Activated gamma-delta T cell (primary cell): ENCODE data around the gene GABRG3.
"Not testable (repeated sequence)": the region's sequence is repeated elsewhere in the genome, so short reads cannot be mapped to it uniquely, and the experiment has no call there.

Experiments used
- DNase-seq: peaks from one replicate; lab custom pipeline; 2025; lab: John Stamatoyannopoulos, UW

GABRG3 gene

GRCh38 chr15:27179789-27180188 is 208.8 kb downstream of the GABRG3 start:
- DNase-seq = no peak

DNA sequence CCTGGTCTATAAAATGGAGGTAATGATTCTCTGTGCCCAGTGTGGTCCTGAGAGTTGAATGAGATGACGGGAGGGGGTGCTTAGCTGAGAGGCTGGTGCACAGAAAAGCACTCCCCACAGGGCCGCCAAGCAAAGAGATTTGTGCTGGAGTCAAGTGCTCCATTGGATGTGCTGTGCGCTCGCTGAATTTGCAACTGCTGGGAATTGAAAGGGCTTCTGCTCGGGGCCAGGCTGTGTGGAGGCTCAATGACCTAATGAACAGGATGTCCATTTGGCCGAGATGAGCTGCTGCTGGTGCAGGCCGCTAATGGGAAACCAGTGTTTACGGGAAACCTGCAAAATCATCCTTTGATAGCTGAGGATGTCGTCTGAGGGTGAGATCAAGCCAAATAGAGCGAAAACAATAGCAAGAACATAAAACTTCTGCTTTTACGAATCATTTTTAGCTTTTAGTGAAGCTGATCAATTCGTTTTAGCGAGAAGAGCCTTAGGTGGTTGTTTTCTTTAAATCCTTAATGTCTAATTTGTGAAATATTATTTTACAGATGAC is 211.7 kb downstream of the GABRG3 start:
- no peak for DNase-seq

GRCh38 chr15:27183201-27183600 is 212.2 kb downstream of the GABRG3 start:
- DNase-seq = no peak

GRCh38 chr15:27191515-27191914 is 220.5 kb downstream of the GABRG3 start:
- not testable (repeated sequence) for DNase-seq

- DNase-seq = no peak
These were observed 225.7 kb downstream of the GABRG3 start for GRCh38 chr15:27196691-27197090.

DNA sequence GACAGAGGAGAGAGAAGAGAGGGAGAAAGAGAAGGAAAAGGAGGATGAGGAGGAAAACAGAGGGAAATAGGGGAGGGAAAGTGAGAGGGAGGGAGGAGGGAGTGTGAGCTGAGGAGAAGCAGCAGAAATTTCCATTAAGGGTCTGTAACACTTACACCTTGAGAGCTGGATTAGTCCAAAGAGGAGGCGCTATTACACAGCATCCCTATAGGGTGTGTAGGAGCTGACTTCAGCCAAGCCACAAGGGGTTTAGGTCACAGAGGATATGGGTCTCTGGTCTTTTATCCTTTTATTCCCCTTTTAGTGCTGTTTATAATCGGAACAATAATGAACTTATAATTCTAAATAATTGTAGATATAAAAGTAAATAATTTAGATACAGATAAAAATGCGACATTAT is 230.4 kb downstream of the GABRG3 start:
- DNase-seq = no peak

- DNase-seq = no peak
These were observed 239.2 kb downstream of the GABRG3 start for GRCh38 chr15:27210176-27210575.

DNA sequence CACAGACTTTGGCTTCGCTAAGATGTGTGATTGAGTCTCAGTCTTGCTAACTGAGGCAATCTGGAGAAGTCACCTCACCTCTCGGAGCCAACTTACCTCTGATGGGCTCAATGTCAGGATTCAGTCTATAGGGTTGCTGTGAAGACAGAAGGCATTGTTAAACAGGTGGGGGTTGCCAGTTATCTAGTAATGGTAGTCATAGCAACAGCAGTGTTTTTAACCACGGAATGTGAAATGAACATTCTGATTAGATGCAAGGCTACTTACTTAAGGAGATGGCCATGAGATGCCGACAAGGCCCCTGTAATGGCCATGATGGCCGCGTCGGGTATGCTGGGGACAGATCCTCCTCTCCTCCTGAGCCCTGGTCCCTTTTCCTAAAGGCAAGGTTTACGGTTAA is 243.1 kb downstream of the GABRG3 start:
- no peak for DNase-seq

DNA sequence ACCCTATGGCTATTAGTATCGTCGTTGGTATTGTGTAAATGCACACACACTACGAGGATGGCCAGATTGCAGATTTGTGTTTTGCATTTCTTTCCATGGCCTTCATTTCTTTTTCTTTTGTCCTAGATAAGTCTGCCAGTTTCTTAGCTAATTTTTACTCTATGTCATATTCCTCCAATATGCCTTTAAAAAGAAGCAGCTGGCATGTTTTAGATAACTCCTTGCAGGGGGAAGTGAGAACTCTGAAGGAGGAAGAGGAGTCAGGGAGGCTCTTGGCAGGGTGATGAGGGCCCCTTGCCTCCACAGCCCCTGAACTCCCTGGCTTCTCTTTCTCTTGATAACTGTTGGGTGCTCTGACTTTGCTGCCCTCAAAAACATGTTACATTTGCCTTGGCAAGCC is 244.0 kb downstream of the GABRG3 start:
- DNase-seq = no peak

GRCh38 chr15:27218426-27218825 is 247.4 kb downstream of the GABRG3 start:
- no peak for DNase-seq

GRCh38 chr15:27219636-27220035 is 248.7 kb downstream of the GABRG3 start:
- no peak for DNase-seq

DNA sequence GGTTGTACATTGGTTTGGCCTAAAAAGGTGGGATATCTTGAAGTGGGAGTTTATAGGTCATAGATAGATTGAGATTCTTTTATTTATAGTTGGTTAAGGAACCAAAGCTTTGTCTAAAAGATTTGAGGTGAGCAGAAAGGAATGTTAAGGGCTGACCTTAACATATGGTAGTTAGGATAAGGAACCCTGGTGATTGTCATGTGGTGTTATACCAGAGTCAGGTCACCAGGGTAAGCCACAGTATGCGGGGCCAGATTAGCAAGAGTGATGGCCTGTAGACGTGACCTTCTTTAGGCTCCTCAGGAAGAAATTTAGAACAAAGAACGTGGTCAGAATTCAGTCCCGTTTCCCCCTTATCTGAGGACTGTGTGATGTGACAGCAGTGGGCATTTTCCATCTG is 249.2 kb downstream of the GABRG3 start:
- DNase-seq = no peak

DNA sequence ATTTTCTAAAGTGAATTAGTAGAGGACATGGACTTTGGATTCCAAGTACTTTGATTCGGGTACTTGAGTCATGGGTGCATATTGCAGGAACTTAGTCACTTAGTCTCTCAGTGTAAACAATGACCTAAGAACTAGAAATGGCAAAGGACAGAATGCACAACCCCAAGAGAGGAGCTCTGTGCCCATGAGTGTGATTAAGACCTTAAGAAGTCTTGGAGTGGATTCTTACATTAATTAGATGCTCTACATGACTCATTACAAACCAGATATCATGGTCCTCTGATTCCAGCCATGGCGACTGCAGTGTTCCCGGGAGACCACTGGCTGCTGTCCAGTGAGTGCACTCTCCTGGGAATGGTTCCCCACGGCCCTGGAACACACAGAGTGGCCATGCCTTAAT is 251.5 kb downstream of the GABRG3 start:
- no peak for DNase-seq

- DNase-seq = no peak
These were observed 252.2 kb downstream of the GABRG3 start for GRCh38 chr15:27223179-27223578.

DNA sequence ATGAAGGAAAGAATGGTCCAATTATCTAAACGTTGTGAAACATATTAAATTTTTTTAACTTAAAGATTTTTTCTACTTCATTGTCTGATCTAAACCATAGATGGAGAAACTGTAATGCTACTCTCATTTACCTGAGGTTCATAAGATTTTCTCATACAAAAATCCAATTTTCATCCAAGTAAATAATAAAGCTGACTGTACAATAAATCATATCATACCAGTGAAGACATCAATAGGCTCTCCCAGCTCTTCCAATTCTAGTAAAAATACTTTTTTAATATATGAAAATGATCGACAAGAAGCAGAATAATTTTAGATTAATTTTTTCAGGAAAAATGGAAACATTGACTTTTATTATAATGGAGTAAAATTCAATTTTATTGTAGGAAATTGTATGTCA is 260.8 kb downstream of the GABRG3 start:
- DNase-seq = no peak

- no peak for DNase-seq
These were observed 261.9 kb downstream of the GABRG3 start for GRCh38 chr15:27232876-27233275.

- no peak for DNase-seq
These were observed 263.6 kb downstream of the GABRG3 start for GRCh38 chr15:27234593-27234992.

- DNase-seq = no peak
These were observed 264.2 kb downstream of the GABRG3 start for GRCh38 chr15:27235161-27235560.

- DNase-seq = no peak
These were observed 264.7 kb downstream of the GABRG3 start for GRCh38 chr15:27235681-27236080.

GRCh38 chr15:27237319-27237939 is 266.4 kb downstream of the GABRG3 start:
- no peak for DNase-seq

DNA sequence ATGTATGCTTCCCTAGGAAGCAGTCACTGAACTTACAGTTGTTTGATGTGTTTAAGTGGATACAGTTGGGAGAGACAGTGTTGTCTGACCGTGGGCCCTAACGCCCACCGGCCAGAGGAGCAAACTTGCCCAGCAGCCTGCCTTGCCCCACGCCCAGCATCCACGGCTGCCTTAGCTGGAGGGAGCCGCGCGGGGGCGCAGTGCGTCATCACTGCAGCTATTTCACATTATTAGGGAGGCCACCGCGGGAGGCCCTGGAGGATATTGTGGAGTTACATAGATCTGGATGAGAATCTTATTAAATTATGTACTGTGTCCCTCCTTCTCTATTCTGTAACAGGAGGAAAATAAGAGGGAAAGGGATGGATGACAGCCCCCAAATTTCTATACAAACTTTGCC is 267.2 kb downstream of the GABRG3 start:
- no peak for DNase-seq

DNA sequence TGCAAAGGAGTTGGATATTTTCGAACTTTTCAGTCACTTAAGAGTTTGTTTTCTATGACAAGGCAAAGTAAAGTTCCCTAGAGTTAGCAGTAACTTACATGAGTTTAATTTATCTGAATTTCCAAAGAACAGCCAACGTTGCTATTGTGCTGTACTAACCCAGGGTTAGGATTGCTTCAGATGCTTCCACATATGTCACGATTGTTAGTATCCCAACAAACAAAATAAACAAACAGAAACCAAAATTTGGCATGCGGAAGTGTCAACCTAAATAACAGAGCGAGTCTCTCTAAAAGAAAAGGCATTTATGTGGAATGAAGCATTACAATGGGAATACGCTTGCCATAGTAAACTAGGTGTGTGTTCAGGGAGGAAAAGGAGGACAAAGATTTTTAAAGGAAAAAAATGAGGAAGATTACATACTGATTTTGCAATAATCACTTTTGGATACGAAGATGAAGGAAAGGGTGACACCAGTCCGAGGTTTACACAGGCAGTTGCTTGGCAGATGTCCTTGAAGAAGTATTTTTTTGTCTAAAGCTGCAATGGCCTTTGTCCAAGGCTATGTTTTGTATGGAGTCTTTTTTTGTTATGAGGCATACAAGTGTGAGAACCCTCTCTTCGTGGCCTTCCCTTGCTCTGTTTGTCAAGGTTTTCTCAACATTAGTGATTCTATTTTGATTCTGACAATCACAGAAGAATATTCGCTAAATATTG is 267.9 kb downstream of the GABRG3 start:
- no peak for DNase-seq

- no peak for DNase-seq
These were observed 271.0 kb downstream of the GABRG3 start for GRCh38 chr15:27241943-27242342.

GRCh38 chr15:27244047-27244446 is 273.1 kb downstream of the GABRG3 start:
- no peak for DNase-seq
